H9 (cell line): Measurements from ENCODE around the gene SNX25. TPM values are rescaled to one million over a fixed set of nuclear protein-coding genes. Genes with fewer than 3 reads are reported as not detected.

Experiments used
- DNase-seq: peaks from one replicate; pipeline ENCODE4 v3.0.0-alpha.2; 2017
- H2AFZ ChIP-seq: one replicate; pipeline ENCODE4 v1.6.1; 2013; ENCODE audit warnings: mild to moderate bottlenecking, low read length, control low read depth, moderate library complexity
- H2AK5ac ChIP-seq: 2 replicates; pipeline ENCODE4 v1.6.1; 2013; ENCODE audit warnings: low read length, control low read depth, mixed read lengths; ENCODE audit not compliant: insufficient read length
- H2BK120ac ChIP-seq: one replicate; pipeline ENCODE4 v1.6.1; 2013; ENCODE audit warnings: low read depth, mild to moderate bottlenecking, low read length, control low read depth, inconsistent platforms; ENCODE audit not compliant: poor library complexity, severe bottlenecking
- H2BK12ac ChIP-seq: 2 replicates; pipeline ENCODE4 v1.6.1; 2013; ENCODE audit warnings: low read length, control low read depth, mixed read lengths, low read depth; ENCODE audit not compliant: insufficient read length
- H2BK15ac ChIP-seq: 2 replicates; pipeline ENCODE4 v1.6.1; 2013; ENCODE audit warnings: low read depth, low read length, control low read depth
- H2BK20ac ChIP-seq: one replicate; pipeline ENCODE4 v1.6.1; 2013; ENCODE audit warnings: low read depth, mild to moderate bottlenecking, low read length, control low read depth, inconsistent platforms; ENCODE audit not compliant: poor library complexity, severe bottlenecking
- H2BK5ac ChIP-seq: 2 replicates; pipeline ENCODE4 v1.6.1; 2013; ENCODE audit warnings: low read length, control low read depth, mixed read lengths; ENCODE audit not compliant: insufficient read length
- H3K14ac ChIP-seq: 2 replicates; pipeline ENCODE4 v1.6.1; 2013; ENCODE audit warnings: low read length, control low read depth; ENCODE audit not compliant: insufficient read depth
- H3K18ac ChIP-seq: 2 replicates; pipeline ENCODE4 v1.6.1; 2013; ENCODE audit warnings: low read depth, mild to moderate bottlenecking, mixed read lengths, low read length, control low read depth; ENCODE audit not compliant: insufficient read length
- H3K23ac ChIP-seq: 2 replicates; pipeline ENCODE4 v1.6.1; 2013; ENCODE audit warnings: low read length, control low read depth, mixed read lengths, low read depth; ENCODE audit not compliant: insufficient read length
- H3K23me2 ChIP-seq: 2 replicates; pipeline ENCODE4 v1.6.1; 2013; ENCODE audit warnings: low read depth, mild to moderate bottlenecking, mixed read lengths, low read length, control low read depth; ENCODE audit not compliant: insufficient read length, poor library complexity, severe bottlenecking
- H3K27ac ChIP-seq: 2 replicates; pipeline ENCODE4 v1.5.1; 2013; ENCODE audit warnings: low read length, control low read depth, mixed read lengths, low read depth; ENCODE audit not compliant: insufficient read length
- H3K27me3 ChIP-seq: 2 replicates; pipeline ENCODE4 v1.6.1; 2013; ENCODE audit warnings: low read length, control low read depth, inconsistent platforms; ENCODE audit not compliant: insufficient read depth
- H3K4ac ChIP-seq: 2 replicates; pipeline ENCODE4 v1.6.1; 2013; ENCODE audit warnings: low read depth, mild to moderate bottlenecking, control low read depth, inconsistent platforms, low read length, moderate library complexity
- H3K4me1 ChIP-seq: 2 replicates; pipeline ENCODE4 v1.6.1; 2013; ENCODE audit warnings: low read length, control low read depth, inconsistent platforms; ENCODE audit not compliant: insufficient read depth
- H3K4me2 ChIP-seq: 2 replicates; pipeline ENCODE4 v1.6.1; 2013; ENCODE audit warnings: low read length, control low read depth, mixed read lengths; ENCODE audit not compliant: insufficient read length, insufficient read depth
- H3K56ac ChIP-seq: 2 replicates; pipeline ENCODE4 v1.6.1; 2013; ENCODE audit warnings: low read depth, mild to moderate bottlenecking, mixed read lengths, low read length, control low read depth; ENCODE audit not compliant: insufficient read length
- H3K79me1 ChIP-seq: 2 replicates; pipeline ENCODE4 v1.6.1; 2013; ENCODE audit warnings: low read depth, mild to moderate bottlenecking, moderate library complexity, low read length, control low read depth, inconsistent platforms; ENCODE audit not compliant: insufficient read depth, poor library complexity, severe bottlenecking
- H3K79me2 ChIP-seq: 2 replicates; pipeline ENCODE4 v1.6.1; 2013; ENCODE audit warnings: low read length, control low read depth, inconsistent platforms; ENCODE audit not compliant: insufficient read depth
- H3K9ac ChIP-seq: 2 replicates; pipeline ENCODE4 v1.6.1; 2013; ENCODE audit warnings: low read length, control low read depth, mixed read lengths; ENCODE audit not compliant: insufficient read length; ENCODE audit errors: extremely low read depth
- H3K9me3 ChIP-seq: one replicate; pipeline ENCODE4 v1.6.1; 2013; ENCODE audit warnings: low read depth, low read length, inconsistent platforms; ENCODE audit not compliant: control insufficient read depth
- H3T11ph ChIP-seq: one replicate; pipeline ENCODE4 v1.6.1; 2013; ENCODE audit warnings: mild to moderate bottlenecking, low read length, control low read depth, inconsistent platforms
- H4K20me1 ChIP-seq: one replicate; pipeline ENCODE4 v1.6.1; 2013; ENCODE audit not compliant: control insufficient read depth, insufficient read length, insufficient read depth
- H4K5ac ChIP-seq: 2 replicates; pipeline ENCODE4 v1.6.1; 2013; ENCODE audit warnings: low read depth, mild to moderate bottlenecking, mixed read lengths, low read length, control low read depth; ENCODE audit not compliant: insufficient read length
- H4K8ac ChIP-seq: replicated peaks from 2 replicates; pipeline ENCODE4 v1.6.1; 2013; ENCODE audit warnings: low read length, control low read depth, mixed read lengths, low read depth; ENCODE audit not compliant: insufficient read length
- H4K91ac ChIP-seq: 2 replicates; pipeline ENCODE4 v1.6.1; 2013; ENCODE audit warnings: low read depth, mild to moderate bottlenecking, moderate library complexity, mixed read lengths, low read length, control low read depth; ENCODE audit not compliant: insufficient read length
- H3K27ac Mint-ChIP-seq, 3 experiments: 2 replicates in 2 of 3; 3 replicates in 1 of 3; pipeline ENCODE4 v1.8.0; 2020 to 2021; ENCODE audit warnings: mixed read lengths in 3 of 3, mild to moderate bottlenecking in 1 of 3, moderate library complexity in 1 of 3
- H3K27me3 Mint-ChIP-seq: 2 replicates; pipeline ENCODE4 v1.8.0; 2021; ENCODE audit warnings: low read depth, mild to moderate bottlenecking, moderate library complexity, mixed read lengths
- H3K36me3 Mint-ChIP-seq, 3 experiments: 2 replicates in 2 of 3; 3 replicates in 1 of 3; pipeline ENCODE4 v1.8.0; 2020 to 2021; ENCODE audit warnings: low read depth in 3 of 3, mixed read lengths in 3 of 3; ENCODE audit not compliant: insufficient read depth in 1 of 3
- H3K4me1 Mint-ChIP-seq, 2 experiments: 2 replicates each; pipeline ENCODE4 v1.8.0; 2020; ENCODE audit warnings: mixed read lengths in 2 of 2
- H3K4me3 Mint-ChIP-seq, 2 experiments: 2 replicates in 1 of 2; 3 replicates in 1 of 2; pipeline ENCODE4 v1.8.0; 2020 to 2021; ENCODE audit warnings: mild to moderate bottlenecking in 2 of 2, mixed read lengths in 2 of 2, moderate library complexity in 1 of 2
- H3K9me3 Mint-ChIP-seq, 2 experiments: 2 replicates in 1 of 2; 3 replicates in 1 of 2; pipeline ENCODE4 v1.8.0; 2020; ENCODE audit warnings: mild to moderate bottlenecking in 2 of 2, mixed read lengths in 2 of 2, moderate library complexity in 1 of 2
- CTCF ChIP-seq: fragments of 200-600 bp; sonication (generic); conservative IDR thresholded peaks from 3 replicates; pipeline ENCODE4 v1.8.0; 2021; ENCODE audit warnings: antibody characterized with exemption, mild to moderate bottlenecking
- WGBS: extraction: QIAGEN DNeasy Blood & Tissue Kit; methylation state at CpG from one replicate; pipeline ENCODE4 v1.1.7; 2013; ENCODE audit warnings: missing lambda C conversion rate, low lambda C conversion rate, mixed read lengths; ENCODE audit not compliant: insufficient read length; ENCODE audit errors: extremely low coverage; 5-methylcytosine and 5-hydroxymethylcytosine counted together
- total RNA-seq: library from RNA; stranded (reverse); gene quantifications from 2 replicates; pipeline ENCODE4 v1.2.1, GENCODE V29; 2021

Gene SNX25
- total RNA-seq, 1 experiment from 2014 or later: 28.2 TPM

DNA sequence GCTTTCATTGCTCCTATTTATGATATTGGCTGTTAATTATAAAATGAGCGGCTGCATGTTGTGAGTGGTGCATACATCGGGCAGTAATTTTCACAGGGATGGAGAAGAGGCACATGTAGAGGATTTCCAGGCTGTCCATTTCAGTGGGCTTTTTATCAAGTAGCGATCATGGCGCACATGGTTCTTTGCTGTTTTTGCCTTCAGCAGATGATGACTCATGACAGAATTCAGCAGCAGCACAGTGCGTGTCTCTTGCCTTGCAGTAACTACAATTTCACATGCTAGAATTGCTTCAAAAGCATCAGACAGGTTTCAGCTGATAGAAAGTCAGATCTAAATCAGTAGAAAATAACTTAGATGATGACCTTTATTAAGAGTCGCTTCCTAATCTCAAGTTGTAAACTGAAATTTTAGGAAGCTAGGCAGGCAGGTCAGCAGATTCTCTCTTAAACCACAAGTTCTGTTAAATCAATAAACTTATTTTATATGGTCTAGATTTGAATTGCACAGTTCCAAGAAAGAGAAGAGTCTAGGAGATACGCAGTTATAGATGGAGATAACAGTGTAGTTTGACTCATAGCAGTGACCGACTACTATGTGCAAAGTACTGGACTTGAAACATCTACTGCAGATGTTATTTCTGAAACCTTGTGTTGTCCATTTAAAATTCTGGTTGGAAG is 150.5 kb downstream of the SNX25 start:
- Mint-ChIP-seq H3K36me3 (peaks cover 2 to 36% (median 15%) of the 10 kb centered on the region in 3 experiments; a peak in 5 of 7 replicates), H3K9me3 (no peaks in the 10 kb centered on the region), H3K27me3 (no peaks in the 10 kb centered on the region), H3K4me1 (peaks cover 3 to 4% of the 10 kb centered on the region in 2 experiments; a peak in 3 of 4 replicates), H3K27ac (no peak overlapping the region), H3K4me3 (no peak overlapping the region)
- Histone ChIP-seq H3K4me1 (no peaks in the 10 kb centered on the region), H2BK120ac (no peak overlapping the region), H4K5ac (no peak overlapping the region), H3K4ac (no peak overlapping the region), H3K56ac (no peak overlapping the region), H2BK12ac (no peak overlapping the region), H4K91ac (no peak overlapping the region), H2BK5ac (no peak overlapping the region), H3K27me3 (no peaks in the 10 kb centered on the region), H3K27ac (no peak overlapping the region), H3K79me2 (no peaks in the 10 kb centered on the region), H3K9me3 (no peaks in the 10 kb centered on the region), H3T11ph (no peak overlapping the region), H3K14ac (no peak overlapping the region), H2BK20ac (no peak overlapping the region), H3K4me2 (no peak overlapping the region), H3K23ac (no peak overlapping the region), H3K9ac (no peak overlapping the region), H2AK5ac (no peak overlapping the region), H4K8ac (no peak overlapping the region), H2BK15ac (no peak overlapping the region), H3K23me2 (no peaks in the 10 kb centered on the region), H3K79me1 (no peaks in the 10 kb centered on the region), H3K18ac (no peak overlapping the region), H2AFZ (no peak overlapping the region), H4K20me1 (no peaks in the 10 kb centered on the region)
- no CpG with 5 or more reads among the region's 8 CpGs for WGBS
- no peak for TF ChIP-seq CTCF
- no peak for DNase-seq
